K562 (cell line): Measurements from ENCODE around the gene MPL. TPM values are rescaled to one million over a fixed set of nuclear protein-coding genes. Genes with fewer than 3 reads are reported as not detected.

Experiments used
- BRD9 ChIP-seq: fragments of 450-650 bp; IDR thresholded peaks from 2 replicates; pipeline ENCODE4 v1.6.1; 2018; ENCODE audit warnings: low read depth; ENCODE audit not compliant: partially characterized antibody
- CTCFL ChIP-seq: IDR thresholded peaks from 2 replicates; pipeline ENCODE4 v1.6.1; 2011; ENCODE audit warnings: borderline replicate concordance, low read depth, mild to moderate bottlenecking, moderate library complexity, low read length; ENCODE audit not compliant: insufficient read depth, poor library complexity, severe bottlenecking
- E2F6 ChIP-seq, 2 experiments: IDR thresholded peaks; 2 replicates each; pipeline ENCODE4 v1.6.1; 2011; ENCODE audit warnings: borderline replicate concordance in 1 of 2, control low read depth in 1 of 2, low read depth in 1 of 2, low read length in 1 of 2, mild to moderate bottlenecking in 1 of 2, mixed read lengths in 1 of 2, moderate library complexity in 1 of 2; ENCODE audit not compliant: insufficient read depth in 1 of 2, insufficient read length in 1 of 2, poor library complexity in 1 of 2, severe bottlenecking in 1 of 2; ENCODE audit errors: extremely low read depth in 1 of 2
- FOSL1 ChIP-seq: fragments of 200-800 bp; sonication (Bioruptor generic); conservative IDR thresholded peaks from 2 replicates; pipeline ENCODE4 v1.6.1; 2016; ENCODE audit warnings: missing genetic modification characterization, missing compliant biosample characterization
- GTF2E2 ChIP-seq: fragments of 200-800 bp; sonication (Bioruptor generic); IDR thresholded peaks from 2 replicates; pipeline ENCODE4 v1.6.1; 2016; ENCODE audit warnings: missing genetic modification characterization, missing compliant biosample characterization
- JUN ChIP-seq, 2 experiments: sonication (generic) in 1 of 2; formaldehyde crosslinking in 1 of 2; IDR thresholded peaks; 2 replicates each; pipeline versions ENCODE4 v1.6.1 to v1.8.0; 2012 to 2022; ENCODE audit warnings: borderline replicate concordance in 2 of 2, mild to moderate bottlenecking in 2 of 2, improper control_type of control experiment in 1 of 2, low read depth in 1 of 2, low read length in 1 of 2, missing genetic modification reagents in 1 of 2
- KDM2B ChIP-seq: fragments of 250-450 bp; sonication (Bioruptor Pico); IDR thresholded peaks from 2 replicates; pipeline ENCODE4 v1.8.0; 2021; ENCODE audit warnings: mild to moderate bottlenecking, moderate library complexity
- MAZ ChIP-seq, 2 experiments: fragments of 450-650 bp in 1 of 2; sonication (generic) in 1 of 2; formaldehyde crosslinking; IDR thresholded peaks in 1 of 2; conservative IDR thresholded peaks in 1 of 2; 2 replicates each; pipeline versions ENCODE4 v1.4.0 to v1.5.0; 2020; ENCODE audit warnings: mild to moderate bottlenecking in 1 of 2, missing genetic modification reagents in 1 of 2
- POLR3G ChIP-seq: IDR thresholded peaks from 2 replicates; pipeline ENCODE4 v1.6.1; 2011; ENCODE audit not compliant: insufficient read length, insufficient replicate concordance; ENCODE audit errors: extremely low read depth
- RBBP5 ChIP-seq: fragments of 200-600 bp; sonication (generic); IDR thresholded peaks from 2 replicates; pipeline ENCODE4 v1.6.1; 2012; ENCODE audit warnings: borderline replicate concordance, mild to moderate bottlenecking, low read length, control low read depth, inconsistent platforms; ENCODE audit not compliant: insufficient read depth, poor library complexity, severe bottlenecking
- SMAD1 ChIP-seq: fragments of 150-350 bp; IDR thresholded peaks from 2 replicates; pipeline ENCODE4 v1.6.1; 2014; ENCODE audit warnings: low read length, low read depth; ENCODE audit not compliant: partially characterized antibody
- SMARCA5 ChIP-seq: fragments of 450-650 bp; IDR thresholded peaks from 2 replicates; pipeline ENCODE4 v1.6.1; 2016
- TRIM28 ChIP-seq: fragments of 450-650 bp; IDR thresholded peaks from 2 replicates; pipeline ENCODE4 v1.6.1; 2017
- ZBTB17 ChIP-seq: fragments of 450-650 bp; formaldehyde crosslinking; IDR thresholded peaks from 2 replicates; pipeline ENCODE4 v1.4.0; 2020; ENCODE audit warnings: mild to moderate bottlenecking
- ZNF175 ChIP-seq: fragments of 200-800 bp; sonication (Bioruptor generic); IDR thresholded peaks from 2 replicates; pipeline ENCODE4 v1.6.1; 2016; ENCODE audit warnings: low read depth, mild to moderate bottlenecking, missing genetic modification characterization, missing compliant biosample characterization
- ZNF263 ChIP-seq: sonication (generic); formaldehyde crosslinking; IDR thresholded peaks from 2 replicates; pipeline ENCODE4 v1.8.0; 2022; ENCODE audit warnings: mild to moderate bottlenecking, missing genetic modification reagents, borderline replicate concordance
- ZNF695 ChIP-seq: fragments of 450-650 bp; formaldehyde crosslinking; IDR thresholded peaks from 2 replicates; pipeline ENCODE4 v1.4.0; 2020; ENCODE audit warnings: mild to moderate bottlenecking, moderate library complexity
- polyA plus RNA-seq, 8 experiments: library from polyadenylated mRNA; depleted of rRNA in 4 of 8; stranded (reverse) in 5 of 8; unstranded in 3 of 8; fragments of >200 nt; fragmentation: Nextera tagmentation in 2 of 8; fragmentation: Illumina TruSeq in 1 of 8; extraction: Ambion mirVana in 2 of 8; extraction: Trizol in 1 of 8; gene quantifications; 2 replicates each; pipeline versions ENCODE4 v1.2.1 to v1.2.3, GENCODE V29; 2011 to 2014; ENCODE audit warnings: inconsistent platforms in 1 of 8, missing spikeins in 1 of 8
- total RNA-seq, 7 experiments: library from RNA; depleted of rRNA in 6 of 7; stranded (reverse); fragments of >200 nt in 6 of 7; fragmentation: Illumina TruSeq in 2 of 7; extraction: Trizol in 2 of 7; gene quantifications; 2 replicates each; pipeline versions ENCODE4 v1.2.1 to v1.2.3, GENCODE V29; 2011 to 2021; ENCODE audit warnings: low replicate concordance in 1 of 7
- TF ChIP-seq, protein P1 (sequence below): sonication (generic); formaldehyde crosslinking; IDR thresholded peaks from 2 replicates; pipeline ENCODE4 v1.8.0; 2022; ENCODE audit warnings: mild to moderate bottlenecking, missing genetic modification reagents, borderline replicate concordance
- TF ChIP-seq, protein P2 (sequence below): fragments of 450-650 bp; formaldehyde crosslinking; IDR thresholded peaks from 2 replicates; pipeline ENCODE4 v1.4.0; 2022; ENCODE audit warnings: mild to moderate bottlenecking, moderate library complexity

Gene MPL
- total and polyA plus RNA-seq, 9 of the 15 experiments (the other 6 are each of a cell fraction or from before 2014, with no cell fraction given): not detected

GRCh38 chr1:43329995-43330751 lies 7.4 kb upstream of the MPL start (continued):
- TF ChIP-seq MAZ (CRISPR knock-in tag; conservative IDR thresholded peaks at IDR 0.05 in 1 of 2, IDR thresholded peaks at IDR 0.05 in 1 of 2) (peak; percentile 84 to 96), CTCFL (no peak), ZNF175 (CRISPR knock-in tag) (peak; percentile 9; the same call in 1 of the 2 replicates), FOSL1 (tag) (peak; percentile 95), GTF2E2 (tag) (0 out of 2 replicates have a peak, but pooled peaks have one; percentile 24), ZNF695 (CRISPR knock-in tag) (no peak), ZNF263 (CRISPR knock-in tag) (peak; percentile 82; the same call in 1 of the 2 replicates), POLR3G (no peak), E2F6 (IDR thresholded peaks at IDR 0.05; ENCODE audit: borderline replicate concordance in 1 of 2, extremely low read depth in 1 of 2, insufficient read depth in 1 of 2, insufficient read length in 1 of 2, low read depth in 1 of 2, low read length in 1 of 2, poor library complexity in 1 of 2, severe bottlenecking in 1 of 2) (peak in 1 of 2 experiments; percentile 60), TRIM28 (peak; percentile 38; the same call in 1 of the 2 replicates), KDM2B (CRISPR knock-in tag) (no peak), ZBTB17 (CRISPR knock-in tag) (0 out of 2 replicates have a peak, but pooled peaks have one; percentile 46), SMARCA5 (no peak; the same call in 1 of the 2 replicates), RBBP5 (peak; percentile 44), JUN (IDR thresholded peaks at IDR 0.05; ENCODE audit: borderline replicate concordance, low read depth, low read length) (peak; percentile 91), JUN (CRISPR knock-in tag; IDR thresholded peaks at IDR 0.05; ENCODE audit: borderline replicate concordance) (no peak), SMAD1 (peak; percentile 27), BRD9 (peak; percentile 62)
- TF ChIP-seq, protein P1, sequence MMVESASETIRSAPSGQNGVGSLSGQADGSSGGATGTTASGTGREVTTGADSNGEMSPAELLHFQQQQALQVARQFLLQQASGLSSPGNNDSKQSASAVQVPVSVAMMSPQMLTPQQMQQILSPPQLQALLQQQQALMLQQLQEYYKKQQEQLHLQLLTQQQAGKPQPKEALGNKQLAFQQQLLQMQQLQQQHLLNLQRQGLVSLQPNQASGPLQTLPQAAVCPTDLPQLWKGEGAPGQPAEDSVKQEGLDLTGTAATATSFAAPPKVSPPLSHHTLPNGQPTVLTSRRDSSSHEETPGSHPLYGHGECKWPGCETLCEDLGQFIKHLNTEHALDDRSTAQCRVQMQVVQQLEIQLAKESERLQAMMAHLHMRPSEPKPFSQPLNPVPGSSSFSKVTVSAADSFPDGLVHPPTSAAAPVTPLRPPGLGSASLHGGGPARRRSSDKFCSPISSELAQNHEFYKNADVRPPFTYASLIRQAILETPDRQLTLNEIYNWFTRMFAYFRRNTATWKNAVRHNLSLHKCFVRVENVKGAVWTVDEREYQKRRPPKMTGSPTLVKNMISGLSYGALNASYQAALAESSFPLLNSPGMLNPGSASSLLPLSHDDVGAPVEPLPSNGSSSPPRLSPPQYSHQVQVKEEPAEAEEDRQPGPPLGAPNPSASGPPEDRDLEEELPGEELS (CRISPR knock-in tag): 0 out of 2 replicates have a peak, but pooled peaks have one; percentile 40
- TF ChIP-seq, protein P2, sequence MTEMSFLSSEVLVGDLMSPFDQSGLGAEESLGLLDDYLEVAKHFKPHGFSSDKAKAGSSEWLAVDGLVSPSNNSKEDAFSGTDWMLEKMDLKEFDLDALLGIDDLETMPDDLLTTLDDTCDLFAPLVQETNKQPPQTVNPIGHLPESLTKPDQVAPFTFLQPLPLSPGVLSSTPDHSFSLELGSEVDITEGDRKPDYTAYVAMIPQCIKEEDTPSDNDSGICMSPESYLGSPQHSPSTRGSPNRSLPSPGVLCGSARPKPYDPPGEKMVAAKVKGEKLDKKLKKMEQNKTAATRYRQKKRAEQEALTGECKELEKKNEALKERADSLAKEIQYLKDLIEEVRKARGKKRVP: 0 out of 2 replicates have a peak, but pooled peaks have one; percentile 7
